ENCODE measurements around the gene RMDN2. TPM values are rescaled to one million over a fixed set of nuclear protein-coding genes. Genes with fewer than 3 reads are reported as not detected.

The RMDN2 gene
- total RNA-seq, 3 donors from 2014 or later (not counting 1 experiment from before 2014, with no cell fraction given): 8.4 to 10.9 (median 8.4) TPM

DNA sequence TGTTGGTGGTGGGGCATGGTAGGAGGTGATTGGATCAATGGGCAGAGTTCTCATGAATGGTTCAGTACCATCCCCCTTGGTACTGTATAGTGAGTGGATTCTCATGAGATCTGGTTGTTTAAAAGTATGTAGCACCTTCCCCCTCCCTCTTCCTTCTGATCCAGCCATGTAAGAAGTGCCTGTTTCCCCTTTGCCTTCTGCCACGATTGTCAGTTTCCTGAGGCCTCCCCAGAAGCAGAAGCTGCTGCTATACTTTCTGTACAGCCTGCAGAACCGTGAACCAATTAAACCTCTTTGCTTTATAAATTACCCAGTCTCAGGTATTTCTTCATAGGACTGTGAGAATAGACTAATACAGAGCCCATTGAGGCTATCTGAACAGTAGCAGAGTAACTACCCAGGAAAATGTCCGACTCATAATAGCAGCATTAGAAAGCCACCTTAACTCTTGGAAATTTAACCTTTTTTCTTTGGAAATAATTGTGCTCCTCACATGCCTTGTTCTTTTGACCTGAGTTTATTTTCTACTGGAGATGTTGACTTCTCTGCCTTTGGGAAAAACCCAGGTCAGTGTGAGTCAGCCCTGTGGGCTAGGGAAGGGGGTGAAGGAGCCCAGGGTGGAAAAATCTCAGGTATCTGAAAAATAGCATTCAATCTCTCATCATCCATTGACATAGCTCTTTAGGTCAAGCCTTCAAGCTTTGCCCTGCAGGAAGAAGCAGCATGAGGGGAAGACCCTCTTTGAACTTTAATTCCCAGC, 132.7 kb downstream of the RMDN2 start:
- Mint-ChIP-seq H3K4me3 (no peak overlapping the region), H3K9me3 (no peaks in the 10 kb centered on the region), H3K36me3 (no peaks in the 10 kb centered on the region), H3K27ac (no peak overlapping the region), H3K27me3 (ENCODE audit: low read depth in 2 of 2) (peaks cover 3 to 34% of the 10 kb centered on the region in 2 donors), H3K4me1 (no peaks in the 10 kb centered on the region)
- Histone ChIP-seq H3K27ac (ENCODE audit: low read length) (no peak overlapping the region), H3K27me3 (ENCODE audit: control insufficient read depth, insufficient read depth, low read length) (peaks cover 3% of the 10 kb centered on the region), H3K36me3 (ENCODE audit: control insufficient read depth, insufficient read depth, low read length) (no peaks in the 10 kb centered on the region), H3K4me3 (ENCODE audit: low read length) (no peak overlapping the region), H3K4me1 (ENCODE audit: control insufficient read depth, insufficient read depth, low read length) (no peaks in the 10 kb centered on the region), H3K9me3 (ENCODE audit: control insufficient read depth, insufficient read depth, low read length) (no peaks in the 10 kb centered on the region)
- ATAC-seq (no peak), DNase-seq (no peak)
- no peak for TF ChIP-seq CTCF (IDR thresholded peaks at IDR 0.05)
- intact Hi-C loops (cut with micrococcal nuclease): no loop called here
- WGBS (ENCODE audit: insufficient coverage): 35% methylated on average over 3 of the region's 3 CpGs

DNA sequence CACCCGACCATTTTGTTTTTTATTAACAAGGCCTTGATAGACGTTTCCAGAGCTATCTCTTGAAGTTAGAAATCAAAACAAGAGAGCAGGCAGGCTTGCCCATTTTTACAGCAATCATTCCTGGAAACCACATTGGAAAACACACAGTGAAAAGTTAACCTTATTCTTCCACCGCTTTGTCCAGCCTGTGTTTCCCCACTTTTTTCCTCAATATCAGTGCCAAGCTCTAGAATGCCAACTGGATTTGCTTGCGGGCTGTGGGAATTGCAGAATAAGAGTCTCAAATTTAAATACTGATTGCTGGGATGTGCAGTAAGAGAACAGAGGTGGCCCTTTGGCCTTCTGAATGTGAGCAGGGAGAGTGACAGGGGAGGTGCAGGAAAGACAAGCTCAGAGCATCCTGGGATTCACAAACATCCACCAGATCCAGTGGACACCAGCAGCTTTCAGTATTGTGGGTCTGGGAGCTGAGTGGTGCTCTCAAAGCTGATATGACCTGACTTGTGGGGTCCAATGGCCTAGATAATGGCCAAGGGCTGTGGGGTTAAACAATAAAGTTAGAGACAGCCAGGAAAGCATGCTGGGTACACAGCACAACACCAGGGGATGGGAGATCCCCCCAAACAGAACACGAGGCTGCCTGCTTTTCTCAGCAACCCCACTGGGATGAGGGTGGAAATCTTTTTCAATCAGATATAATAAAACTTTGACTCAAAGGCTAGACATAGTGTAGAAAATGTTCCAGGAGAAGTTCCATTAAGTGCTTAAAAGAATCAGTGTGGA, 135.3 kb downstream of the RMDN2 start:
- ATAC-seq (no peak), DNase-seq (no peak)
- H3K9me3 ChIP-seq (ENCODE audit: control insufficient read depth, insufficient read depth, low read length): no peaks in the 10 kb centered on the region
- Mint-ChIP-seq H3K27ac (no peak overlapping the region), H3K36me3 (no peaks in the 10 kb centered on the region), H3K4me1 (no peaks in the 10 kb centered on the region), H3K4me3 (no peak overlapping the region), H3K9me3 (no peaks in the 10 kb centered on the region), H3K27me3 (ENCODE audit: low read depth in 2 of 2) (peaks cover 3 to 35% of the 10 kb centered on the region in 2 donors)
- intact Hi-C loops (cut with micrococcal nuclease): no loop called here
- 88% methylated on average over 4 of the region's 5 CpGs for WGBS (ENCODE audit: insufficient coverage)
- H3K36me3 ChIP-seq (ENCODE audit: control insufficient read depth, insufficient read depth, low read length): no peaks in the 10 kb centered on the region
- peaks cover 2% of the 10 kb centered on the region for H3K27me3 ChIP-seq (ENCODE audit: control insufficient read depth, insufficient read depth, low read length)
- no peak overlapping the region for H3K27ac ChIP-seq (ENCODE audit: low read length)
- H3K4me3 ChIP-seq (ENCODE audit: low read length): no peak overlapping the region
- H3K4me1 ChIP-seq (ENCODE audit: control insufficient read depth, insufficient read depth, low read length): no peaks in the 10 kb centered on the region
- no peak for TF ChIP-seq CTCF (IDR thresholded peaks at IDR 0.05)

DNA sequence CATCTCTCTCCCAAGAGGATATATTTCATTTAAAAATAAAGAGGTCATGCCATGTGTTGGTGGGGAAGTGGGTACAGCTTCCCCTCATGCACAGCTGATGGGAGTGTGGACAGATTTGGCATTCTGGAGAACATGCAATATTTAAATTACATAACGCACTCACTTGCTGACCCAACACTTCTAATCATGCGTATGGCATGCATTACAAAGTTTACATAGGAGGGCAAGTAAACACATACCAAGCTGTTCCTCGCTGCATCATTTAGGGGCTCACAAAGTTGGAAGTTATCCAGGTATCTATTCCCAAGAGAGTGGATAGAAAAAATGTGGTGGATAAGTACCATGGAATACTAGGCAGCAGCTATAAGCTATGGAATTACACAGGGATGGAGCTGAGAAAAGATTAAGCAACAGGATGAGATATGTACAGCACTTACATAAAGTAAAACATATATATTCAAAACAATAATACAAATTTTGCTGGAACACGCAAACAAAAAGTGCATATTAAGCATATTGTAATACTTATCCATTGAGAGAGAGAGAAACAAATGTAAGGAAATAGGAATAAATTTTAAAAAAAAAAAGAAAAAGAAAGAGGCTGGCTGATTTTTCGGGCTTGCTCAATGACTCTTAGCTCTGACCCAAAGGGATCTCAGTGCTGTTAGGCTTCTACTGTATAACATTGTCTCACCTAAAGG, 139.9 kb downstream of the RMDN2 start:
- H3K27me3 ChIP-seq (ENCODE audit: control insufficient read depth, insufficient read depth, low read length): peaks cover 2% of the 10 kb centered on the region
- no peak for TF ChIP-seq CTCF (IDR thresholded peaks at IDR 0.05)
- H3K4me3 ChIP-seq (ENCODE audit: low read length): no peak overlapping the region
- no peaks in the 10 kb centered on the region for H3K9me3 ChIP-seq (ENCODE audit: control insufficient read depth, insufficient read depth, low read length)
- Mint-ChIP-seq H3K9me3 (no peaks in the 10 kb centered on the region), H3K4me3 (no peak overlapping the region), H3K36me3 (no peaks in the 10 kb centered on the region), H3K27me3 (ENCODE audit: low read depth in 2 of 2) (peaks cover 0 to 22% of the 10 kb centered on the region in 2 donors), H3K27ac (no peak overlapping the region), H3K4me1 (no peaks in the 10 kb centered on the region)
- no peak overlapping the region for H3K27ac ChIP-seq (ENCODE audit: low read length)
- DNase-seq (no peak), ATAC-seq (no peak)
- intact Hi-C loops (cut with micrococcal nuclease): no loop called here
- H3K36me3 ChIP-seq (ENCODE audit: control insufficient read depth, insufficient read depth, low read length): no peaks in the 10 kb centered on the region
- WGBS (ENCODE audit: insufficient coverage): 95% methylated on average over 4 of the region's 5 CpGs
- no peaks in the 10 kb centered on the region for H3K4me1 ChIP-seq (ENCODE audit: control insufficient read depth, insufficient read depth, low read length)

Measured in natural killer cell (primary cell).